ENCODE results near the gene TRANK1. TPM values are rescaled to one million over a fixed set of nuclear protein-coding genes. Genes with fewer than 3 reads are reported as not detected.
"Not testable (repeated sequence)": the region's sequence is repeated elsewhere in the genome, so short reads cannot be mapped to it uniquely, and the experiment has no call there.

Gene TRANK1
- total RNA-seq, 4 donors from 2014 or later = 2.5 to 4.8 (median 3.7) TPM

DNA sequence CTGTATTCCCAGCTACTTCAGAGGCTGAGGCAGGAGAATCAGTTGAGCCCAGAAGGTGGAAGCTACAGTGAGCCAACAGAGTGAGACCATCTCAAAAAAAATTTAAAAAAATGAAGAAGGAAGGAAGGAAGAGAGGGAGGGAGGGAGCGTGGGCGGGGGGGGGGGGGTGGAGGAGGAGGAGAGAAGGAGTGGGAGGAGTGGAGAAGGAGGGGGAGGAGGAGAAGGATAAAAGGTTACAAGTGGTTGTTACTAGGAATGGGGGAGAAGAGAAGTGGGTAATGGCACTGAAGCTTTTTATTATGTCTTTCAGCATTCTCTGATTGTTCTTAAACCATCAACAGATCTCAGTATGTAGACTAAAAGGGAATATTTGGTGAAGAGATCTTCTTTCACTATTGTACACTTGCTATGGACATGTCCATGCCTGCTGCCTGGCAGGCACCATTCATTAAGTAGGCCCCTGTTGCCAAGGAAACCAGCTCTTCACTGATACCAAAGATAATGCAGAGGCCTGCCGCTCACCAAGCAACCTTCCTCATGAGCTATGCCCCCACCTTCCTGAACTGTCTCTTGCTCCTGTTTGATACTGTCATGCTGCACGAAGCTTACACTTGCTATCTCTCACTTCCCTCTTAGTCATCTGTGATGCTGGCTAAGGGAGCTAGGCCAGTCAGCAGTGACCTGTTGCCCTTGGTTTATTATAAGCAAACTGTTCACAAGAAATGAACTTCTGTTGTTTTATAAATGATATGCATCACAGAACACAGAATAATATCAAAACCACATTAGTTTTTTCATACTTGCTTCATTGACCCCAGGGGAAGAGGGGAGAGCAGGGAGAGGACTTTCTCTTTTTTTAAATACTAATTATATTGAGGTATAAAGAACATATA lies 24.9 kb upstream of the TRANK1 start:
- H3K4me3 ChIP-seq = no peak overlapping the region
- H3K27ac ChIP-seq = no peak overlapping the region
- H3K4me1 ChIP-seq = peaks cover 12% of the 10 kb centered on the region
- DNase-seq (ENCODE audit: low spot score in 2 of 2) = no peak
- TF ChIP-seq, protein P1, sequence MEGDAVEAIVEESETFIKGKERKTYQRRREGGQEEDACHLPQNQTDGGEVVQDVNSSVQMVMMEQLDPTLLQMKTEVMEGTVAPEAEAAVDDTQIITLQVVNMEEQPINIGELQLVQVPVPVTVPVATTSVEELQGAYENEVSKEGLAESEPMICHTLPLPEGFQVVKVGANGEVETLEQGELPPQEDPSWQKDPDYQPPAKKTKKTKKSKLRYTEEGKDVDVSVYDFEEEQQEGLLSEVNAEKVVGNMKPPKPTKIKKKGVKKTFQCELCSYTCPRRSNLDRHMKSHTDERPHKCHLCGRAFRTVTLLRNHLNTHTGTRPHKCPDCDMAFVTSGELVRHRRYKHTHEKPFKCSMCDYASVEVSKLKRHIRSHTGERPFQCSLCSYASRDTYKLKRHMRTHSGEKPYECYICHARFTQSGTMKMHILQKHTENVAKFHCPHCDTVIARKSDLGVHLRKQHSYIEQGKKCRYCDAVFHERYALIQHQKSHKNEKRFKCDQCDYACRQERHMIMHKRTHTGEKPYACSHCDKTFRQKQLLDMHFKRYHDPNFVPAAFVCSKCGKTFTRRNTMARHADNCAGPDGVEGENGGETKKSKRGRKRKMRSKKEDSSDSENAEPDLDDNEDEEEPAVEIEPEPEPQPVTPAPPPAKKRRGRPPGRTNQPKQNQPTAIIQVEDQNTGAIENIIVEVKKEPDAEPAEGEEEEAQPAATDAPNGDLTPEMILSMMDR (IDR thresholded peaks at IDR 0.05) = no peak
- TF ChIP-seq POLR2AphosphoS5 (IDR thresholded peaks at IDR 0.05) = no peak
- TF ChIP-seq EP300 (IDR thresholded peaks at IDR 0.05) = no peak
- no peak for TF ChIP-seq POLR2A (IDR thresholded peaks at IDR 0.05)
- 31% methylated on average over 4 of the region's 4 CpGs for WGBS
- H3K9me3 ChIP-seq = no peaks in the 10 kb centered on the region
- H3K36me3 ChIP-seq = peaks cover 11% of the 10 kb centered on the region
- H3K27me3 ChIP-seq = no peaks in the 10 kb centered on the region

DNA sequence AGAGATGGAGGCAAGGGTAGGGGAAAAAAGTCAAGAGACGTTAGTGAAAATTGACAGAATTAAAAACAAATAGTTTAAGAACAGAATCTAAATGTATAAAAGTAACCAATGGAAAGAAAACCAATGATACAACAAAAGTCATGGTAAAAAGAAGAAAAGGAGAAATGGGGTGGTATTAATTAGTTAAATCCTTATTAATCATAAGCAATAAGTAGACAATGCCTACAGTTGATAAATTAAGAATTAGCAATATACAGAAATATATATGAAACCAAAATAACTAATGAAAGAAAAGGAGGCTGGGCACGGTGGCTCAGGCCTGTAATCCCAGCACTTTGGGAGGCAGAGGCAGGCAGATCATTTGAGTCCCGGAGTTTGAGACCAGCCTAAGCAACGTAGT lies 24.2 kb upstream of the TRANK1 start:
- no peak overlapping the region for H3K4me3 ChIP-seq
- no peaks in the 10 kb centered on the region for H3K27me3 ChIP-seq
- H3K27ac ChIP-seq = no peak overlapping the region
- H3K36me3 ChIP-seq = peaks cover 9% of the 10 kb centered on the region
- no peaks in the 10 kb centered on the region for H3K9me3 ChIP-seq
- H3K4me1 ChIP-seq = peaks cover 12% of the 10 kb centered on the region
- TF ChIP-seq EP300 (IDR thresholded peaks at IDR 0.05) (no peak), POLR2A (IDR thresholded peaks at IDR 0.05) (no peak), POLR2AphosphoS5 (IDR thresholded peaks at IDR 0.05) (no peak)
- TF ChIP-seq, protein P1 (IDR thresholded peaks at IDR 0.05) = no peak
- DNase-seq (ENCODE audit: low spot score in 2 of 2) = no peak
- 71% methylated on average over 4 of the region's 4 CpGs for WGBS

GRCh38 chr3:36965440-36965839 lies 20.6 kb upstream of the TRANK1 start:
- Histone ChIP-seq H3K27ac (no peak overlapping the region), H3K4me1 (peaks cover 12% of the 10 kb centered on the region), H3K4me3 (no peak overlapping the region), H3K36me3 (no peaks in the 10 kb centered on the region), H3K9me3 (no peaks in the 10 kb centered on the region), H3K27me3 (no peaks in the 10 kb centered on the region)
- no peak for TF ChIP-seq POLR2A (IDR thresholded peaks at IDR 0.05)
- no peak for TF ChIP-seq POLR2AphosphoS5 (IDR thresholded peaks at IDR 0.05)
- no peak for TF ChIP-seq EP300 (IDR thresholded peaks at IDR 0.05)
- DNase-seq (ENCODE audit: low spot score in 2 of 2) = no peak
- 64% methylated on average over 3 of the region's 3 CpGs for WGBS

DNA sequence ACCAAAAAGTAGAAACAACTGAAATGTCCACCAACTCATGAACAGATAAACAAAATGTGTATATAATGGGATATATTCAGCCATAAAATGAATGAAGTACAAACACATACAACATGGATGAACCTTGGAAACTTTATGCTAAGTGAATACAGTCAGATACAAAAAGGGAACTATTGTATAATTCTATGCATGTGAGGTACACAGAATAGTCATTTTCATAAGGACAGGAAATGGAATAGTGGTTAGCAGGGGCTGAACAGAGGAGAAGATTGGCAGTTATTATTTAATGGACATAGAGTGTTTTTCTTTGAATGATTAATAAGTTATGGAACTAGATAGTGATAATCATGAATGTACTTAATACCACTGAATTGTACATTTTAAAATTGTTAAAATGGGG lies 20.0 kb upstream of the TRANK1 start:
- no peaks in the 10 kb centered on the region for H3K9me3 ChIP-seq
- H3K36me3 ChIP-seq = no peaks in the 10 kb centered on the region
- H3K4me3 ChIP-seq = no peak overlapping the region
- no peaks in the 10 kb centered on the region for H3K27me3 ChIP-seq
- no peak for TF ChIP-seq POLR2AphosphoS5 (IDR thresholded peaks at IDR 0.05)
- TF ChIP-seq POLR2A (IDR thresholded peaks at IDR 0.05) = no peak
- no peak for TF ChIP-seq EP300 (IDR thresholded peaks at IDR 0.05)
- TF ChIP-seq, protein P1 (IDR thresholded peaks at IDR 0.05) = no peak
- no peak overlapping the region for H3K27ac ChIP-seq
- no peak for DNase-seq (ENCODE audit: low spot score in 2 of 2)
- H3K4me1 ChIP-seq = peaks cover 10% of the 10 kb centered on the region

DNA sequence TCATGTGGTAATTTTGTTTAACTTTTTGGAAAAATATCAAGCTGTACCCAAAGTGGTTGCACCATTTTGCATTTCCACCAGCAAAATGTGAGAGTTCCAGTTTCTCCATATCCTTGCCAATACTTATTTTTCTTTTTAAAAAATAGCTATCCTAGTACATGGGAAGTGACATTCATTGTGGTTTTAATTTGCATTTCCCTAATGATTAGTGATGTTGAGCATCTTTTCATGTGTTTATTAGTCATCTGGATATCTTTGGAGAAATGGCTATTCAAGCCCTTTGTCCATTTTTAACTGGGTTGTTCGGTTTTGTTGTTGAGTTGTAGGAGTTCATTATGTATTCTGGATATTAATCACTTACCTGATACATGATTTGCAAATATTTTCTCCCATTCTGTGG lies 19.5 kb upstream of the TRANK1 start:
- DNase-seq (ENCODE audit: low spot score in 2 of 2) = no peak
- no peaks in the 10 kb centered on the region for H3K36me3 ChIP-seq
- no peaks in the 10 kb centered on the region for H3K9me3 ChIP-seq
- no peak overlapping the region for H3K27ac ChIP-seq
- TF ChIP-seq EP300 (IDR thresholded peaks at IDR 0.05) (no peak), POLR2AphosphoS5 (IDR thresholded peaks at IDR 0.05) (no peak), POLR2A (IDR thresholded peaks at IDR 0.05) (no peak)
- TF ChIP-seq, protein P1 (IDR thresholded peaks at IDR 0.05) = no peak
- 97% methylated on average over 1 of the region's 1 CpG for WGBS
- H3K27me3 ChIP-seq = no peaks in the 10 kb centered on the region
- peaks cover 5% of the 10 kb centered on the region for H3K4me1 ChIP-seq
- no peak overlapping the region for H3K4me3 ChIP-seq

DNA sequence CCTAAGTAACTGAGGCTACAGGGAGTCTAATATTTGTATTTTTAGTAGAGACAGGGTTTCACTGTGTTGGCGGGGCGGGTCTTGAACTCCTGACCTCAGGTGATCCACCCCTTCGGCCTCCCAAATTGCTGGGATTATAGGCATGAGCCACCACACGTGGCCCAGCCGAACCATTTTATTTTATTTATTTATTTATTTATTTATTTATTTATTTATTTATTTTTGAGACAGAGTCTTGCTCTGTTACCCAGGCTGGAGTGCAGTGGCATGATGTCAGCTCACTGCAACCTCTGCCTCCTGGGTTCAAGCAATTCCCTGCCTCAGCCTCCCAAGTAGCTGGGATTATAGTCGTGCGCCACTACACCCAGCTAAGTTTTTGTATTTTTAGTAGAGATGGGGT lies 18.2 kb upstream of the TRANK1 start:
- peaks cover 11% of the 10 kb centered on the region for H3K4me1 ChIP-seq
- DNase-seq (ENCODE audit: low spot score in 2 of 2); H3K9me3 ChIP-seq; H3K4me3 ChIP-seq; H3K27ac ChIP-seq; H3K36me3 ChIP-seq; H3K27me3 ChIP-seq: not testable (repeated sequence)
- WGBS = 98% methylated on average over 7 of the region's 7 CpGs

Measured in suprapubic skin (tissue), 4 donors.